SH-SY5Y (cell line): ENCODE results near the gene TEP1.

Experiments
- GATA2 ChIP-seq: IDR thresholded peaks from 2 replicates; pipeline ENCODE4 v1.6.1; 2011; ENCODE audit warnings: mild to moderate bottlenecking, low read depth, low read length
- GATA3 ChIP-seq: IDR thresholded peaks from 2 replicates; pipeline ENCODE4 v1.6.1; 2011; ENCODE audit warnings: low read depth, mild to moderate bottlenecking, low read length, moderate library complexity

DNA sequence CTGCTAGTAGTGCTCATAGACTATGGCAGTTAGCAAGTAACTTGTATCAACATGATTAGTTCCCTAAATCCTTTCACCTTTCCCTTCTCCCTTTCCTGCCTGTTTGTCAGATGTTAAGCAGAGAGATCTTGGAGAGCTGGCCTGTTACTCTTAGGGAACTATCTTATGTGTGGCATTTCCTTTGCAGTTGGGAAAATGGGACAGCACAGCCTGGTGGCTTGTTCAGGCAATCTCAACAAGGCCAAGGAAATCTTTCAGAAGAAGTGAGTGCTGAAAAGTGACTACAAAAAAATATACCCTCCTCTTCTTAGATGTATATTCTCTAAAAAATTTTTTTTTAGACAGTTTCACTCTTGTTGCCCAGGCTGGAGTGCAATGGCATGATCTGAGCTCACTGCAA, 62.4 kb downstream of the TEP1 start:
- TF ChIP-seq GATA3 (no peak), GATA2 (no peak)
